Upper lobe of left lung (tissue), 6 donors: ENCODE results near the gene PVALEF. TPM values are rescaled to one million over a fixed set of nuclear protein-coding genes. Genes with fewer than 3 reads are reported as not detected.

Source experiments
- ATAC-seq, 2 donors: fragments of 200-7000 bp; cut with Tn5 transposase; one replicate each; pipeline ENCODE4 v1.9.1; 2022; ENCODE audit warnings: mild to moderate bottlenecking in 2 of 2, moderate library complexity in 2 of 2; ENCODE audit not compliant: low FRiP score in 2 of 2
- DNase-seq, 2 donors: peaks; one replicate each; pipeline ENCODE4 v3.0.0-alpha.2; 2019 to 2020
- H3K27ac ChIP-seq, 4 donors: fragments of 200-600 bp; sonication (generic); one replicate each; pipeline ENCODE4 v1.5.1; 2016 to 2019
- H3K27me3 ChIP-seq, 4 donors: fragments of 200-600 bp; sonication (generic); one replicate each; pipeline ENCODE4 v1.5.1; 2017 to 2019
- H3K36me3 ChIP-seq, 4 donors: fragments of 200-600 bp; sonication (generic); one replicate each; pipeline ENCODE4 v1.5.1; 2016 to 2019
- H3K4me1 ChIP-seq, 4 donors: fragments of 200-600 bp; sonication (generic); one replicate each; pipeline ENCODE4 v1.5.1; 2018 to 2019
- H3K4me3 ChIP-seq, 4 donors: fragments of 200-600 bp; sonication (generic); one replicate each; pipeline ENCODE4 v1.5.1; 2017 to 2019; ENCODE audit warnings: mild to moderate bottlenecking in 2 of 4, moderate library complexity in 1 of 4
- H3K9me3 ChIP-seq, 4 donors: fragments of 200-600 bp; sonication (generic); one replicate each; pipeline ENCODE4 v1.5.1; 2018 to 2019
- CTCF ChIP-seq, 6 experiments: fragments of 450-650 bp in 4 of 6; fragments of 200-600 bp in 2 of 6; sonication (generic) in 2 of 6; IDR thresholded peaks; one replicate each; pipeline ENCODE4 v1.5.1; 2016 to 2019; ENCODE audit warnings: antibody characterized with exemption in 6 of 6
- EP300 ChIP-seq, 4 donors: sonication (generic); formaldehyde crosslinking; IDR thresholded peaks; one replicate each; pipeline ENCODE4 v1.5.1; 2017; ENCODE audit warnings: antibody characterized with exemption in 4 of 4, control low read depth in 2 of 4
- POLR2A ChIP-seq, 4 donors: fragments of 450-650 bp; IDR thresholded peaks; one replicate each; pipeline ENCODE4 v1.5.1; 2016 to 2017; ENCODE audit warnings: antibody characterized with exemption in 4 of 4, mild to moderate bottlenecking in 2 of 4
- POLR2AphosphoS5 ChIP-seq, 2 donors: sonication (generic); formaldehyde crosslinking; IDR thresholded peaks; one replicate each; pipeline ENCODE4 v1.5.1; 2017; ENCODE audit warnings: antibody characterized with exemption in 2 of 2
- WGBS, 2 donors: methylation state at CpG; one replicate each; pipeline ENCODE4 v1.1.5; 2017 to 2018; 5-methylcytosine and 5-hydroxymethylcytosine counted together
- total RNA-seq, 6 donors: library from RNA; depleted of rRNA in 4 of 6; stranded (reverse); fragments of >200 nt in 4 of 6; gene quantifications; one replicate each; pipeline versions ENCODE4 v1.1.0 to v1.2.1, GENCODE V29; 2016 to 2021
- donor health status: DM: no; HTN: no; CAD: no; lungs with moderate emphysema.
- donor health status: DM: no; HTN: yes; CAD: no; lungs with severe emphysema.

PVALEF gene
- total RNA-seq, 6 donors from 2014 or later, result not detected

- Histone ChIP-seq H3K9me3 (no peaks in the 10 kb centered on the region), H3K4me1 (peaks cover 7 to 20% (median 8%) of the 10 kb centered on the region in 4 donors), H3K4me3 (no peak overlapping the region), H3K27ac (no peak overlapping the region), H3K27me3 (peaks cover 1 to 7% (median 5%) of the 10 kb centered on the region in 4 donors), H3K36me3 (no peaks in the 10 kb centered on the region)
- TF ChIP-seq POLR2A (IDR thresholded peaks at IDR 0.05), result no peak
- TF ChIP-seq CTCF (IDR thresholded peaks at IDR 0.05), result no peak
- TF ChIP-seq EP300 (IDR thresholded peaks at IDR 0.05), result no peak
- TF ChIP-seq POLR2AphosphoS5 (IDR thresholded peaks at IDR 0.05), result no peak
- WGBS, 2 donors, result 98 to 99% methylated on average over 4 of the region's 4 CpGs
- ATAC-seq (no peak), DNase-seq (no peak)
Observed at GRCh38 chr17:81167194-81167524, 1.9 kb downstream of the PVALEF start.

GRCh38 chr17:81167638-81168037, 2.3 kb downstream of the PVALEF start:
- 92% methylated on average over 7 of the region's 7 CpGs; no CpG with 5 or more reads in 1 of the 2 donors for WGBS, 2 donors
- H3K4me3 ChIP-seq, result no peak overlapping the region
- H3K9me3 ChIP-seq, result no peaks in the 10 kb centered on the region
- DNase-seq (peak in 1 of 2 donors; percentile 59), ATAC-seq (no peak)
- H3K27me3 ChIP-seq, result peaks cover 1 to 7% (median 5%) of the 10 kb centered on the region in 4 donors
- TF ChIP-seq POLR2AphosphoS5 (IDR thresholded peaks at IDR 0.05) (no peak), CTCF (IDR thresholded peaks at IDR 0.05) (no peak), EP300 (IDR thresholded peaks at IDR 0.05) (no peak), POLR2A (IDR thresholded peaks at IDR 0.05) (no peak)
- H3K4me1 ChIP-seq, result peaks cover 7 to 25% (median 10%) of the 10 kb centered on the region in 4 donors
- H3K27ac ChIP-seq, result no peak overlapping the region
- H3K36me3 ChIP-seq, result no peaks in the 10 kb centered on the region

GRCh38 chr17:81169870-81170309, 4.6 kb downstream of the PVALEF start:
- Histone ChIP-seq H3K9me3 (no peaks in the 10 kb centered on the region), H3K36me3 (no peaks in the 10 kb centered on the region), H3K27me3 (peaks cover 0 to 7% (median 5%) of the 10 kb centered on the region in 4 donors), H3K4me1 (peaks cover 7 to 26% (median 10%) of the 10 kb centered on the region in 4 donors), H3K4me3 (no peak overlapping the region), H3K27ac (no peak overlapping the region)
- TF ChIP-seq POLR2A (IDR thresholded peaks at IDR 0.05) (no peak), CTCF (IDR thresholded peaks at IDR 0.05) (no peak)
- ATAC-seq, result no peak
- 85 to 93% methylated on average over 3 of the region's 3 CpGs for WGBS, 2 donors
- no peak for DNase-seq

GRCh38 chr17:81170727-81171494, 5.6 kb downstream of the PVALEF start:
- peaks cover 0 to 4% (median 0%) of the 10 kb centered on the region in 4 donors for H3K9me3 ChIP-seq
- DNase-seq (no peak), ATAC-seq (peak in 1 of 2 donors; percentile 11)
- WGBS, 2 donors, result 87 to 93% methylated on average over 8 to 12 of the region's 15 CpGs
- peaks cover 3 to 20% (median 5%) of the 10 kb centered on the region in 4 donors for H3K4me1 ChIP-seq
- H3K36me3 ChIP-seq, result no peaks in the 10 kb centered on the region
- no peak for TF ChIP-seq EP300 (IDR thresholded peaks at IDR 0.05)
- no peak for TF ChIP-seq POLR2A (IDR thresholded peaks at IDR 0.05)
- no peak for TF ChIP-seq CTCF (IDR thresholded peaks at IDR 0.05)
- no peak for TF ChIP-seq POLR2AphosphoS5 (IDR thresholded peaks at IDR 0.05)
- no peak overlapping the region for H3K27ac ChIP-seq
- no peak overlapping the region for H3K4me3 ChIP-seq
- H3K27me3 ChIP-seq, result no peaks in the 10 kb centered on the region

- no peaks in the 10 kb centered on the region for H3K36me3 ChIP-seq
- no peak for TF ChIP-seq POLR2AphosphoS5 (IDR thresholded peaks at IDR 0.05)
- no peak for TF ChIP-seq CTCF (IDR thresholded peaks at IDR 0.05)
- no peak for TF ChIP-seq EP300 (IDR thresholded peaks at IDR 0.05)
- no peak for TF ChIP-seq POLR2A (IDR thresholded peaks at IDR 0.05)
- peak overlapping the region in 1 of 4 donors; percentile 23 for H3K27ac ChIP-seq
- no peaks in the 10 kb centered on the region for H3K27me3 ChIP-seq
- peaks cover 0 to 4% (median 0%) of the 10 kb centered on the region in 4 donors for H3K9me3 ChIP-seq
- H3K4me3 ChIP-seq, result no peak overlapping the region
- peak; percentile 35 to 52 for ATAC-seq
- peaks cover 0 to 13% (median 5%) of the 10 kb centered on the region in 4 donors for H3K4me1 ChIP-seq
- DNase-seq, result no peak
- 66 to 75% methylated on average over 6 to 8 of the region's 8 CpGs for WGBS, 2 donors
Observed at GRCh38 chr17:81171941-81172340, 6.6 kb downstream of the PVALEF start.
